ENCODE data around the gene RYR1. TPM values are rescaled to one million over a fixed set of nuclear protein-coding genes. Genes with fewer than 3 reads are reported as not detected.

Gene RYR1
- total and polyA plus RNA-seq, 2 of the 13 experiments (the other 11 are each of a cell fraction or from before 2014, with no cell fraction given), result 0.03 TPM; not detected in 1

- Histone ChIP-seq H3K9me3 (ENCODE audit: low read length) (no peaks in the 10 kb centered on the region), H3K4me2 (ENCODE audit: low read depth, low read length) (no peak overlapping the region), H2AFZ (ENCODE audit: low read length) (no peak overlapping the region), H3K27ac (ENCODE audit: extremely low read length, insufficient read depth, low read length) (no peak overlapping the region), H3K27me3 (ENCODE audit: control insufficient read depth in 1 of 2, insufficient read depth in 2 of 2, low read length in 2 of 2) (peaks cover 0 to 4% of the 10 kb centered on the region in 2 experiments; a peak in 2 of 5 replicates), H4K20me1 (ENCODE audit: insufficient read depth, low read length) (no peaks in the 10 kb centered on the region), H3K79me2 (ENCODE audit: insufficient read depth, low read length) (no peaks in the 10 kb centered on the region), H3K4me3 (replicated peaks in 1 of 3; ENCODE audit: insufficient read depth in 1 of 3, low read depth in 2 of 3, low read length in 3 of 3) (no peak overlapping the region), H3K4me1 (ENCODE audit: insufficient read depth, low read length) (no peaks in the 10 kb centered on the region), H3K36me3 (replicated peaks in 1 of 2; ENCODE audit: control insufficient read depth in 1 of 2, insufficient read depth in 2 of 2, low read length in 2 of 2) (no peaks in the 10 kb centered on the region), H3K9ac (ENCODE audit: insufficient read depth, low read depth, low read length) (no peak overlapping the region)
- POLR2A ChIA-PET, result interaction anchor here (0.7 kb wide), 1 partner anchor 163 kb away, joined by 5 read pairs; no protein-coding TSS in a partner anchor
- 19% methylated on average over 13 of the region's 13 CpGs for WGBS (ENCODE audit: low lambda C conversion rate)
- TF ChIP-seq, protein P1, sequence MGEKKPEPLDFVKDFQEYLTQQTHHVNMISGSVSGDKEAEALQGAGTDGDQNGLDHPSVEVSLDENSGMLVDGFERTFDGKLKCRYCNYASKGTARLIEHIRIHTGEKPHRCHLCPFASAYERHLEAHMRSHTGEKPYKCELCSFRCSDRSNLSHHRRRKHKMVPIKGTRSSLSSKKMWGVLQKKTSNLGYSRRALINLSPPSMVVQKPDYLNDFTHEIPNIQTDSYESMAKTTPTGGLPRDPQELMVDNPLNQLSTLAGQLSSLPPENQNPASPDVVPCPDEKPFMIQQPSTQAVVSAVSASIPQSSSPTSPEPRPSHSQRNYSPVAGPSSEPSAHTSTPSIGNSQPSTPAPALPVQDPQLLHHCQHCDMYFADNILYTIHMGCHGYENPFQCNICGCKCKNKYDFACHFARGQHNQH (CRISPR knock-in tag; IDR thresholded peaks at IDR 0.05), result no peak
- no peak for TF ChIP-seq SRF (IDR thresholded peaks at IDR 0.05; ENCODE audit: low read depth, low read length)
- no peak for FAIRE-seq
- no peak for ATAC-seq
- no peak for DNase-seq (ENCODE audit: low spot score)
- no TSS peak for BruUV-seq (replicated peaks)
- in situ Hi-C loops (cut with HindIII; ENCODE audit: extremely low pct_ligation_motif_present, low pct_unique_long_range_greater_than_20kb), result no loop called here
- intact Hi-C loops (cut with micrococcal nuclease; ENCODE audit: unreplicated experiment), result no loop called here
- CTCF ChIA-PET (ENCODE audit: low intra/inter-chr PET ratio, low total read pairs), result no interaction called here
These were observed 126.2 kb downstream of the RYR1 start for GRCh38 chr19:38559428-38560401.

DNA sequence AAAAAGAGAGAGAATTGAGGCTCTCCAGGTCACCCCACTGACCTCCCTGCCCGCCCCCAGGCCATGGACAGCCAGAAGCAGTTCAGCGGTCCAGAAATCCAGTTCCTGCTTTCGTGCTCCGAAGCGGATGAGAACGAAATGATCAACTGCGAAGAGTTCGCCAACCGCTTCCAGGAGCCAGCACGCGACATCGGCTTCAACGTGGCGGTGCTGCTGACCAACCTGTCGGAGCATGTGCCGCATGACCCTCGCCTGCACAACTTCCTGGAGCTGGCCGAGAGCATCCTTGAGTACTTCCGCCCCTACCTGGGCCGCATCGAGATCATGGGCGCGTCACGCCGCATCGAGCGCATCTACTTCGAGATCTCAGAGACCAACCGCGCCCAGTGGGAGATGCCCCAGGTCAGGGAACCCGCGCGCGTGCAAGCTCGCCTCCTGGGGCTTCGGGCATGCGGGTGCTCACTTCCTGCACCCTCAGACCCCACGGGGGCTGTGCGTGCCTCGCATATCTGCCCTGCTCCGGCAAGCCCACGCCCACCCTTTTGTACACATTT, 127.6 kb downstream of the RYR1 start:
- Histone ChIP-seq H3K4me3 (replicated peaks in 1 of 3; ENCODE audit: insufficient read depth in 1 of 3, low read depth in 2 of 3, low read length in 3 of 3) (no peak overlapping the region), H3K36me3 (replicated peaks in 1 of 2; ENCODE audit: control insufficient read depth in 1 of 2, insufficient read depth in 2 of 2, low read length in 2 of 2) (no peaks in the 10 kb centered on the region), H3K27ac (ENCODE audit: extremely low read length, insufficient read depth, low read length) (no peak overlapping the region), H3K9me3 (ENCODE audit: low read length) (no peaks in the 10 kb centered on the region), H3K27me3 (ENCODE audit: control insufficient read depth in 1 of 2, insufficient read depth in 2 of 2, low read length in 2 of 2) (peaks cover 2 to 4% of the 10 kb centered on the region in 2 experiments; a peak in 2 of 5 replicates), H2AFZ (ENCODE audit: low read length) (no peak overlapping the region), H3K4me1 (ENCODE audit: insufficient read depth, low read length) (no peaks in the 10 kb centered on the region), H3K4me2 (ENCODE audit: low read depth, low read length) (no peak overlapping the region), H4K20me1 (ENCODE audit: insufficient read depth, low read length) (no peaks in the 10 kb centered on the region), H3K9ac (ENCODE audit: insufficient read depth, low read depth, low read length) (no peak overlapping the region), H3K79me2 (ENCODE audit: insufficient read depth, low read length) (no peaks in the 10 kb centered on the region)
- DNase-seq (ENCODE audit: low spot score), result no peak
- ChIA-PET CTCF (ENCODE audit: low intra/inter-chr PET ratio, low total read pairs) (no interaction called here), POLR2A (no interaction called here)
- no peak for FAIRE-seq
- intact Hi-C loops (cut with micrococcal nuclease; ENCODE audit: unreplicated experiment) (no loop called here), in situ Hi-C loops (cut with HindIII; ENCODE audit: extremely low pct_ligation_motif_present, low pct_unique_long_range_greater_than_20kb) (no loop called here)
- 83% methylated on average over 39 of the region's 42 CpGs for WGBS (ENCODE audit: low lambda C conversion rate)
- ATAC-seq, result no peak
- BruUV-seq (replicated peaks), result no TSS peak
- TF ChIP-seq POLR2G (IDR thresholded peaks at IDR 0.05; ENCODE audit: low read depth, low read length), result no peak
- no peak for TF ChIP-seq ARHGAP35 (CRISPR knock-in tag; IDR thresholded peaks at IDR 0.05; ENCODE audit: borderline replicate concordance)
- TF ChIP-seq ZBTB7B (CRISPR knock-in tag; IDR thresholded peaks at IDR 0.05), result no peak
- TF ChIP-seq ZNF790 (CRISPR knock-in tag; IDR thresholded peaks at IDR 0.05; ENCODE audit: borderline replicate concordance), result no peak
- TF ChIP-seq ZNF780A (CRISPR knock-in tag; IDR thresholded peaks at IDR 0.05), result no peak
- TF ChIP-seq, protein P2, sequence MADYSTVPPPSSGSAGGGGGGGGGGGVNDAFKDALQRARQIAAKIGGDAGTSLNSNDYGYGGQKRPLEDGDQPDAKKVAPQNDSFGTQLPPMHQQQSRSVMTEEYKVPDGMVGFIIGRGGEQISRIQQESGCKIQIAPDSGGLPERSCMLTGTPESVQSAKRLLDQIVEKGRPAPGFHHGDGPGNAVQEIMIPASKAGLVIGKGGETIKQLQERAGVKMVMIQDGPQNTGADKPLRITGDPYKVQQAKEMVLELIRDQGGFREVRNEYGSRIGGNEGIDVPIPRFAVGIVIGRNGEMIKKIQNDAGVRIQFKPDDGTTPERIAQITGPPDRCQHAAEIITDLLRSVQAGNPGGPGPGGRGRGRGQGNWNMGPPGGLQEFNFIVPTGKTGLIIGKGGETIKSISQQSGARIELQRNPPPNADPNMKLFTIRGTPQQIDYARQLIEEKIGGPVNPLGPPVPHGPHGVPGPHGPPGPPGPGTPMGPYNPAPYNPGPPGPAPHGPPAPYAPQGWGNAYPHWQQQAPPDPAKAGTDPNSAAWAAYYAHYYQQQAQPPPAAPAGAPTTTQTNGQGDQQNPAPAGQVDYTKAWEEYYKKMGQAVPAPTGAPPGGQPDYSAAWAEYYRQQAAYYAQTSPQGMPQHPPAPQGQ (CRISPR knock-in tag; IDR thresholded peaks at IDR 0.05; ENCODE audit: borderline replicate concordance), result no peak
- TF ChIP-seq ARID3A (IDR thresholded peaks at IDR 0.05; ENCODE audit: low read depth, low read length), result no peak
- no peak for TF ChIP-seq NFE2 (CRISPR knock-in tag; IDR thresholded peaks at IDR 0.05)
